Mesenchymal stem cell (in vitro differentiated cells and primary cell): ENCODE data around the gene AEN.
"Not testable (repeated sequence)": the region's sequence is repeated elsewhere in the genome, so short reads cannot be mapped to it uniquely, and the experiment has no call there.

Source experiments
- DNase-seq: peaks from one replicate; pipeline ENCODE4 v3.0.0-alpha.2; 2013
- H2AFZ ChIP-seq: one replicate; pipeline ENCODE4 v1.6.1; 2013; ENCODE audit warnings: low read depth, mild to moderate bottlenecking, control low read depth, inconsistent platforms, low read length, moderate library complexity
- H2AK5ac ChIP-seq: 2 replicates; pipeline ENCODE4 v1.6.1; 2013; ENCODE audit warnings: low read length, moderate library complexity, mild to moderate bottlenecking, inconsistent platforms; ENCODE audit not compliant: severe bottlenecking
- H2BK120ac ChIP-seq: one replicate; pipeline ENCODE4 v1.6.1; 2013; ENCODE audit warnings: low read depth, mild to moderate bottlenecking, inconsistent platforms, low read length, moderate library complexity
- H2BK12ac ChIP-seq, 2 experiments: one replicate each; pipeline ENCODE4 v1.6.1; 2013; ENCODE audit warnings: inconsistent platforms in 2 of 2, low read length in 2 of 2, mild to moderate bottlenecking in 2 of 2, moderate library complexity in 2 of 2, control low read depth in 1 of 2
- H2BK15ac ChIP-seq: one replicate; pipeline ENCODE4 v1.6.1; 2013; ENCODE audit warnings: mild to moderate bottlenecking, low read depth, inconsistent platforms; ENCODE audit not compliant: poor library complexity, severe bottlenecking
- H2BK5ac ChIP-seq: 2 replicates; pipeline ENCODE4 v1.6.1; 2013; ENCODE audit warnings: low read depth, mild to moderate bottlenecking, low read length, control low read depth, inconsistent platforms; ENCODE audit not compliant: poor library complexity, severe bottlenecking
- H3K14ac ChIP-seq, 2 experiments: one replicate each; pipeline ENCODE4 v1.6.1; 2013; ENCODE audit warnings: inconsistent platforms in 2 of 2, low read length in 2 of 2, control low read depth in 1 of 2, mild to moderate bottlenecking in 1 of 2, moderate library complexity in 1 of 2
- H3K18ac ChIP-seq, 2 experiments: one replicate each; pipeline ENCODE4 v1.6.1; 2013; ENCODE audit warnings: inconsistent platforms in 2 of 2, low read length in 2 of 2, control low read depth in 1 of 2, low read depth in 1 of 2, mild to moderate bottlenecking in 1 of 2
- H3K23ac ChIP-seq, 2 experiments: one replicate each; pipeline ENCODE4 v1.6.1; 2013; ENCODE audit warnings: inconsistent platforms in 2 of 2, low read length in 2 of 2, mild to moderate bottlenecking in 2 of 2, moderate library complexity in 2 of 2, control low read depth in 1 of 2
- H3K27ac ChIP-seq: 2 replicates; pipeline ENCODE4 v1.5.1; 2013; ENCODE audit warnings: mild to moderate bottlenecking, moderate library complexity, low read length, control low read depth, inconsistent platforms; ENCODE audit not compliant: poor library complexity, severe bottlenecking
- H3K27me3 ChIP-seq, 2 experiments: 2 replicates each; pipeline versions ENCODE4 v1.6.1 to v1.7.0; 2013; ENCODE audit warnings: low read length in 2 of 2, mild to moderate bottlenecking in 2 of 2, moderate library complexity in 2 of 2, control low read depth in 1 of 2, inconsistent platforms in 1 of 2; ENCODE audit not compliant: control insufficient read depth in 1 of 2, insufficient read depth in 1 of 2
- H3K36me3 ChIP-seq, 2 experiments: 2 replicates each; pipeline versions ENCODE4 v1.6.1 to v1.7.0; 2013; ENCODE audit warnings: low read length in 2 of 2, control low read depth in 1 of 2, inconsistent platforms in 1 of 2, low read depth in 1 of 2, mild to moderate bottlenecking in 1 of 2; ENCODE audit not compliant: insufficient read depth in 2 of 2, control insufficient read depth in 1 of 2
- H3K4ac ChIP-seq, 2 experiments: one replicate each; pipeline ENCODE4 v1.6.1; 2013; ENCODE audit warnings: inconsistent platforms in 2 of 2, low read length in 2 of 2, mild to moderate bottlenecking in 2 of 2, moderate library complexity in 2 of 2, control low read depth in 1 of 2, low read depth in 1 of 2
- H3K4me1 ChIP-seq: 2 replicates; pipeline ENCODE4 v1.6.1; 2013; ENCODE audit warnings: low read depth, low read length, control low read depth; ENCODE audit not compliant: control insufficient read depth, insufficient read depth
- H3K4me2 ChIP-seq: 2 replicates; pipeline ENCODE4 v1.6.1; 2013; ENCODE audit warnings: low read length, mild to moderate bottlenecking, inconsistent platforms; ENCODE audit not compliant: poor library complexity, severe bottlenecking
- H3K4me3 ChIP-seq, 2 experiments: 2 replicates each; pipeline versions ENCODE4 v1.5.1 to v1.7.0; 2013; ENCODE audit warnings: low read length in 2 of 2, mild to moderate bottlenecking in 2 of 2, control low read depth in 1 of 2, low read depth in 1 of 2; ENCODE audit not compliant: insufficient read depth in 1 of 2
- H3K79me1 ChIP-seq: replicated peaks from 2 replicates; pipeline ENCODE4 v1.6.1; 2013; ENCODE audit warnings: mild to moderate bottlenecking, control low read depth, low read length, inconsistent platforms; ENCODE audit not compliant: poor library complexity, severe bottlenecking
- H3K9ac ChIP-seq: 2 replicates; pipeline ENCODE4 v1.7.0; 2013; ENCODE audit warnings: mild to moderate bottlenecking, low read length, moderate library complexity
- H3K9me3 ChIP-seq: 2 replicates; pipeline ENCODE4 v1.7.0; 2013; ENCODE audit warnings: mild to moderate bottlenecking, low read length; ENCODE audit not compliant: control insufficient read depth
- H4K8ac ChIP-seq: one replicate; pipeline ENCODE4 v1.6.1; 2013; ENCODE audit warnings: inconsistent platforms, mild to moderate bottlenecking, low read length, moderate library complexity
- H4K91ac ChIP-seq: one replicate; pipeline ENCODE4 v1.6.1; 2013; ENCODE audit warnings: mild to moderate bottlenecking, low read length, inconsistent platforms
- WGBS: methylation state at CpG from one replicate; pipeline ENCODE4 v1.1.7; 2013; ENCODE audit warnings: mixed read lengths; 5-methylcytosine and 5-hydroxymethylcytosine counted together

Gene AEN

GRCh38 chr15:88641959-88642452 lies 20.9 kb downstream of the AEN start:
- H3K14ac ChIP-seq: no peak overlapping the region
- H2BK5ac ChIP-seq: no peak overlapping the region
- no peak overlapping the region for H2AFZ ChIP-seq
- no peak overlapping the region for H3K23ac ChIP-seq
- H3K79me1 ChIP-seq: peaks cover 5% of the 10 kb centered on the region
- H3K4me1 ChIP-seq: peaks cover 15% of the 10 kb centered on the region
- no peaks in the 10 kb centered on the region for H3K9me3 ChIP-seq
- no peak overlapping the region for H3K4me2 ChIP-seq
- H4K91ac ChIP-seq: no peak overlapping the region
- DNase-seq: no peak
- WGBS: 98% methylated on average over 12 of the region's 12 CpGs
- no peak overlapping the region for H2BK12ac ChIP-seq
- peaks cover 0 to 3% of the 10 kb centered on the region in 2 experiments for H3K36me3 ChIP-seq
- no peak overlapping the region for H3K4ac ChIP-seq
- H3K18ac ChIP-seq: no peak overlapping the region
- H3K27me3 ChIP-seq: no peaks in the 10 kb centered on the region
- H3K27ac ChIP-seq: no peak overlapping the region
- H3K4me3 ChIP-seq: no peak overlapping the region
- H3K9ac ChIP-seq: no peak overlapping the region
- no peak overlapping the region for H2AK5ac ChIP-seq
- H2BK15ac ChIP-seq: no peak overlapping the region
- no peak overlapping the region for H2BK120ac ChIP-seq
- H4K8ac ChIP-seq: no peak overlapping the region

- H3K4me3 ChIP-seq, H3K23ac ChIP-seq, H3K14ac ChIP-seq, H3K18ac ChIP-seq, H3K9me3 ChIP-seq, H2BK120ac ChIP-seq, H4K8ac ChIP-seq, H2BK15ac ChIP-seq, H2BK5ac ChIP-seq, H3K4me2 ChIP-seq, H4K91ac ChIP-seq, H2AK5ac ChIP-seq, H3K27ac ChIP-seq, H3K27me3 ChIP-seq, H2AFZ ChIP-seq, H3K79me1 ChIP-seq, H3K4ac ChIP-seq, H3K9ac ChIP-seq, H2BK12ac ChIP-seq, DNase-seq, H3K36me3 ChIP-seq: not testable (repeated sequence)
- WGBS: 98% methylated on average over 11 of the region's 11 CpGs
- H3K4me1 ChIP-seq: peaks cover 15% of the 10 kb centered on the region
These were observed 21.4 kb downstream of the AEN start for GRCh38 chr15:88642514-88642913.

- Histone ChIP-seq H3K9me3 (no peaks in the 10 kb centered on the region), H4K91ac (no peak overlapping the region), H4K8ac (no peak overlapping the region), H3K27me3 (no peaks in the 10 kb centered on the region), H3K18ac (no peak overlapping the region), H3K4me3 (no peak overlapping the region), H2BK12ac (no peak overlapping the region), H2BK5ac (no peak overlapping the region), H3K4me1 (peaks cover 9% of the 10 kb centered on the region), H3K36me3 (no peaks in the 10 kb centered on the region), H2AK5ac (no peak overlapping the region), H3K79me1 (peaks cover under 1% of the 10 kb centered on the region), H3K23ac (no peak overlapping the region), H3K14ac (no peak overlapping the region), H2AFZ (no peak overlapping the region), H3K27ac (no peak overlapping the region), H3K4me2 (no peak overlapping the region), H2BK15ac (no peak overlapping the region), H2BK120ac (no peak overlapping the region), H3K9ac (no peak overlapping the region), H3K4ac (no peak overlapping the region)
- no peak for DNase-seq
- WGBS: 92% methylated on average over 7 of the region's 9 CpGs
These were observed 23.6 kb downstream of the AEN start for GRCh38 chr15:88644741-88645140.

GRCh38 chr15:88645171-88646087 lies 24.3 kb downstream of the AEN start:
- no peak overlapping the region for H3K27ac ChIP-seq
- H3K9ac ChIP-seq: no peak overlapping the region
- no peak overlapping the region for H2BK15ac ChIP-seq
- no peak overlapping the region for H3K18ac ChIP-seq
- H2BK120ac ChIP-seq: no peak overlapping the region
- no peak overlapping the region for H3K23ac ChIP-seq
- no peak overlapping the region for H3K4me3 ChIP-seq
- H4K8ac ChIP-seq: no peak overlapping the region
- H3K27me3 ChIP-seq: no peaks in the 10 kb centered on the region
- H2BK12ac ChIP-seq: no peak overlapping the region
- no peak overlapping the region for H3K4ac ChIP-seq
- no peaks in the 10 kb centered on the region for H3K79me1 ChIP-seq
- no peak overlapping the region for H2AFZ ChIP-seq
- no peaks in the 10 kb centered on the region for H3K9me3 ChIP-seq
- no peak for DNase-seq
- H3K14ac ChIP-seq: no peak overlapping the region
- H4K91ac ChIP-seq: no peak overlapping the region
- 96% methylated on average over 13 of the region's 14 CpGs for WGBS
- H3K4me1 ChIP-seq: peaks cover 9% of the 10 kb centered on the region
- no peaks in the 10 kb centered on the region for H3K36me3 ChIP-seq
- no peak overlapping the region for H3K4me2 ChIP-seq
- no peak overlapping the region for H2AK5ac ChIP-seq
- H2BK5ac ChIP-seq: no peak overlapping the region
